ENCODE measurements around the gene CLIP2.
"Not testable (repeated sequence)": the region's sequence is repeated elsewhere in the genome, so short reads cannot be mapped to it uniquely, and the experiment has no call there.

CLIP2 gene

DNA sequence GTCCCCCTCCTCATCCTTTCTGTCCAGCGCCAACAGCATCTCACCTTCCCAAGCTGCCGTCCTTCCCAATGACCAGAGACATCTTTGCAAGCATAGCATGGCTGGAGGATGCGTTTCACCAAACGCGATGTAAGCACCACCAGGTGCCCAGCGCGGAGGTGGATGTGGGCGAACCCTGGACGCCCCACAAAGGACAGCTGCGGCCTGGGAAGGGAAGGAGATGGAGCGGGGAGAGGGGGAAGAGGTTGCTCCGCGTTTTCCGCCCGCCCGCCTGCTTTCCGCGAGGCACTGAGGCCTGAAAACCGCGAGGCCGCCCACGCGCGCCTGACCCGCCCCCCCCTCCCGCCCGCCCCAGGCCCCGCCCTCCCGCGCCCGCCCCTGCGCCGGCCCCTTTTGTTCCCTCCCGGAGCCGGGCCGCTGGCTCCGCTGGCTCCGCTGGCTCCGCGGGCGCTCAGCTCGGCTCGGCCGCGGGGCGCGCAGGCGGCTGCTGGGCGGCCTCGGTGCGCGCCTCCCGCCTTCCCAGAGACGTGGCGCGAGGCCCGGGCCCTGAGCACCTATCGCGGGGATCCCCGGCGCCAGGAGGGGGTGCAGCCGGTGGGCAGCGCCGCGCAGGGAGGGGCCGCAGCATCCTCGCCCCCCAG lies at the start of gene CLIP2:
Gene CLIP2 (plus strand): TSS at position 390 of the 641 bp plus-strand sequence. CDS start 28,140 bp downstream, outside the sequence.
- in situ Hi-C loops (cut with HindIII; ENCODE audit: low pct_unique_long_range_greater_than_20kb, low sequenced_read_pairs), result no loop called here
- no peak for TF ChIP-seq JUND (IDR thresholded peaks at IDR 0.05; ENCODE audit: low read depth)
- peak; percentile 88 to 93 for DNase-seq (ENCODE audit: low read depth in 1 of 2, low spot score in 1 of 2)

DNA sequence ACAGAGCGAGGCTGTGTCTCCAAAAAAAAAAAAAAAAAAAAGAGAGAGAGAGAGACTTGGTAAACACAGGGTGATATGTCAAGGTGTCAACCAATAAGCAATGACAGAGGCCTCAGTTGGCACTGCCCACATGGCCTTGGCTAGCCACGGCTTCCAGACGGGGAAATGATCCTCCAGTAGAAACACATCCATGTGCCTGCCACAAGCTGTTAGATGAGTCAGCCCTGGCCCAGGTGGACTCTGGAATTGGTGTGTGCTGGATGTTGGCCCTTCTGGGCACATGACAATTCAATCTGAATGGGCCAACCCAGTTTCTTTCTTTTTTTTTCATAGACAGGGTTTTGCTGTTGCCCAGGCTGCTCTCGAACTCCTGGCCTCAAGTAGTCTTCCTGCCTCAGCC lies 48.7 kb upstream of the CLIP2 start:
- in situ Hi-C loops (cut with HindIII; ENCODE audit: low pct_unique_long_range_greater_than_20kb, low sequenced_read_pairs), result no loop called here
- no peak for TF ChIP-seq JUND (IDR thresholded peaks at IDR 0.05; ENCODE audit: low read depth)
- no peak for DNase-seq (ENCODE audit: low read depth in 1 of 2, low spot score in 1 of 2)

DNA sequence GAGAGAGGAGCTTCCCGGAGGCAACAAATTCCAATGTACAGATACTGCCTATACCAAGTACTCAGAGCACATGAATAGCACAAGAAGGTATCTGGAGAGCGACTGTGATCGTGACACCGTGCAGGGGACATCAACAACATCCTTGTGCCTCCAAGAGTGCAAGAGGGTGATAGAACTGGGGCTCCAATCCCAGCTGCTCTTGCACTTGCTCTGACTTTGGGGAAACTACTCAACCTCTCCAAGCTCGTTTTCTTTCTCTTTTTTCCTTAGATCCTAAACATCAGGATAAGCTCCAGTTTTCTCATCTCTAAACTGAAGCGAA lies 47.1 kb upstream of the CLIP2 start:
- TF ChIP-seq JUND (IDR thresholded peaks at IDR 0.05; ENCODE audit: low read depth), result no peak
- in situ Hi-C loops (cut with HindIII; ENCODE audit: low pct_unique_long_range_greater_than_20kb, low sequenced_read_pairs), result no loop called here
- no peak for DNase-seq (ENCODE audit: low read depth in 1 of 2, low spot score in 1 of 2)

DNA sequence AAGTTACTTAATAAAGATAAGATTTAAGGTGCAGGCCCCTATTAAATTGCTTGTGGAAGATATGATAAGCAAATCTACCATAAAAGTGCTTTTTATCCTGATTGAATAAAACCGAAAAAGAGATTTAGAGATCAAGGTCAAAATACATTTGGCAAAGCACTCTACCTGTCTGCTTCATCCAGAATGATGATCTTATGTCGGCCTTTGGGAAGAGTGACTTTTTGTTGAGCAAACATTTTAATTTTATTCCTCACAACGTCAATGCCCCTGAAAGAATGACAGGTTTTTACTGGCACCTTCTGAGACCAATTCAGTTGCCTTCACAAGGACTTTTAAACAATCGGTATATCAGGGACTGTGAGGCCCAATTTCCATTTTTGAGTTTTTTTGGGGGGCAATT lies 42.7 kb upstream of the CLIP2 start:
- no peak for DNase-seq (ENCODE audit: low read depth in 1 of 2, low spot score in 1 of 2)
- in situ Hi-C loops (cut with HindIII; ENCODE audit: low pct_unique_long_range_greater_than_20kb, low sequenced_read_pairs), result no loop called here
- no peak for TF ChIP-seq JUND (IDR thresholded peaks at IDR 0.05; ENCODE audit: low read depth)

DNA sequence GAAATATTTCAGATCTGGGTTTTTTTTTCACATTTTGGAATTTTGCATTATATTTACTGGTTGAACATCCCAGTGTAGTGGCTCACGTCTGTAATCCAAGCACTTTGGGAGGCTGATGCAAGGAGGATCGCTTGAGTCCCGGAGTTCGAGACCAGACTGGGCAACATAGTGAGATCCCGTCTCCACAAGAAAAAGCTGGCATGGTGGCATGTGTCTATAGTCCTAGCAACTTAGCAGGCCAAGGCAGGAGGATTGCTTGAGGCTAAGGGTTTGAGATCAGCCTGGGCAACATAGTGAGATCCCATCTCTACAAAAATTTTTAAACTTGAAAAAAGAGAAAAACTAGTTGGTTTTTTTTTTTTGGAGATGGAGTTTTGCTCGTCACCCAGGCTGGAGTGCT lies 41.1 kb upstream of the CLIP2 start:
- in situ Hi-C loops (cut with HindIII; ENCODE audit: low pct_unique_long_range_greater_than_20kb, low sequenced_read_pairs), result no loop called here
- no peak for TF ChIP-seq JUND (IDR thresholded peaks at IDR 0.05; ENCODE audit: low read depth)
- DNase-seq (ENCODE audit: low read depth in 1 of 2, low spot score in 1 of 2), result no peak

DNA sequence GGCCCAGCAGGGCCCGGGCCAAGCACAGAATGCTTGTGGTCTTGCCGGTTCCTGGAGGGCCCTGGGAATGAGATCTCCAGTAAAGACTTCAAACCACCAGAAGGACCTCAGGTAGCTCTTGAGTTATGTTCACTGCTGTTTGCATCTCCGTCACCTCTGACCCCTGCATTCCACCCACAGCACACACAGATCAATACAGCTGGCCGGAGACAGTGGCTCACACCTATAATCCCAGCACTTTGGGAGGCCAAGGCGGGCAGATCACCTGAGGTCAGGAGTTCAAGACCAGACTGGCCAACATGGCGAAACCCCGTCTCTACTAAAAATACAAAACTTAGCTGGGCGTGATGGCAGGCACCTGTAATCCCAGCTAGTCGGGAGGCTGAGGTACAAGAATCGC lies 40.1 kb upstream of the CLIP2 start:
- in situ Hi-C loops (cut with HindIII; ENCODE audit: low pct_unique_long_range_greater_than_20kb, low sequenced_read_pairs); DNase-seq (ENCODE audit: low read depth in 1 of 2, low spot score in 1 of 2): not testable (repeated sequence)

DNA sequence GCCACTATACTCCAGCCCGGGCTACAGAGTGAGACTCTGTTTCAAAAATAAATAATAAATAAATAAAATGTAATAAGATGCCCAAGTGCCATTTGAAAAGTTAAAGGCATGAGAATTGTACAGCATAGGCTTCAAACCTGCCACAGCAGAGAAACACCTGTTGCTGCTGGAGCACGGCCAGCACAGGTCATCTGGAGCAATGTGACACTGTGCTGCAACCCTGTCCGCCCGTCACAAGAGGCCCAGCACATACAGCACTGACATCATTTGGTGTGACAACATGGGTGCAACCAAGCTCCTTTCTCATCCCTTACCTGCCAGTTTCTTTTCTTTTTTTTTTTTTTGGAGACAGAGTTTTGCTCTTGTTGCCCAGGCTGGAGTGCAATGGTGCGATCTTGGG lies 36.3 kb upstream of the CLIP2 start:
- in situ Hi-C loops (cut with HindIII; ENCODE audit: low pct_unique_long_range_greater_than_20kb, low sequenced_read_pairs), result no loop called here
- no peak for DNase-seq (ENCODE audit: low read depth in 1 of 2, low spot score in 1 of 2)
- no peak for TF ChIP-seq JUND (IDR thresholded peaks at IDR 0.05; ENCODE audit: low read depth)

DNA sequence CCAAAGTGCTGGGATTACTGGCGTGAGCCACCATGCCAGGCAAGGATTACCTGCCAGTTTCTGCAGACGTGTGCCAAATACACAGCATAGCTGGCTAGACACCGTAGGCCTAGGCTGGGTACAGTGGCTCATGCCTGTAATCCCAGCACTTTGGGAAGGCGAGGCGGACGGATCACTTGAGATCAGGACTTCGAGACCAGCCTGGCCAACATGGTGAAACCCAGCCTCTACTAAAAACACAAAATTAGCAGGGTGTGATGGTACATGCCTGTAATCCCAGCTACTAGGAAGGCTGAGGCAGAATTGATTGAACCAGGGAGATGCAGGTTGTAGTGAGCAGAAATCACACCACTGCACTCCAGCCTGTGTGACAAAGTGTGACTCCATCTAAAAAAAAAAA lies 35.9 kb upstream of the CLIP2 start:
- no peak for TF ChIP-seq JUND (IDR thresholded peaks at IDR 0.05; ENCODE audit: low read depth)
- in situ Hi-C loops (cut with HindIII; ENCODE audit: low pct_unique_long_range_greater_than_20kb, low sequenced_read_pairs), result no loop called here

DNA sequence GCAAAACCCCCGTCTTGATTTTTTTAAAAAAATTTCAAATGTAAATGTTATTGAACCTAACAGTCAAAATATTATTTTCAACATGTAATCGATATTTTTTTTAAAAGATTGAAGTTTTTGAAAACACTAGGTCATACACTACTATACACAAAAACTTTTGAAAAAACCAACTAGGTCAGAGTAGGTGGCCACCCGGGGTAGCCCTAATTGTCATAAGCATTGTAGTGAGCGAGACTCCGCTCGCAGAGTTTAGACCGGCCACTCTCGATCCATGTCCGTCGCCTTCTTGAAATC lies 35.4 kb upstream of the CLIP2 start:
- no peak for TF ChIP-seq JUND (IDR thresholded peaks at IDR 0.05; ENCODE audit: low read depth)
- in situ Hi-C loops (cut with HindIII; ENCODE audit: low pct_unique_long_range_greater_than_20kb, low sequenced_read_pairs), result no loop called here

More for the DNA sequence above, 35.9 kb upstream of the CLIP2 start:
- no peak for DNase-seq (ENCODE audit: low read depth in 1 of 2, low spot score in 1 of 2)

DNA sequence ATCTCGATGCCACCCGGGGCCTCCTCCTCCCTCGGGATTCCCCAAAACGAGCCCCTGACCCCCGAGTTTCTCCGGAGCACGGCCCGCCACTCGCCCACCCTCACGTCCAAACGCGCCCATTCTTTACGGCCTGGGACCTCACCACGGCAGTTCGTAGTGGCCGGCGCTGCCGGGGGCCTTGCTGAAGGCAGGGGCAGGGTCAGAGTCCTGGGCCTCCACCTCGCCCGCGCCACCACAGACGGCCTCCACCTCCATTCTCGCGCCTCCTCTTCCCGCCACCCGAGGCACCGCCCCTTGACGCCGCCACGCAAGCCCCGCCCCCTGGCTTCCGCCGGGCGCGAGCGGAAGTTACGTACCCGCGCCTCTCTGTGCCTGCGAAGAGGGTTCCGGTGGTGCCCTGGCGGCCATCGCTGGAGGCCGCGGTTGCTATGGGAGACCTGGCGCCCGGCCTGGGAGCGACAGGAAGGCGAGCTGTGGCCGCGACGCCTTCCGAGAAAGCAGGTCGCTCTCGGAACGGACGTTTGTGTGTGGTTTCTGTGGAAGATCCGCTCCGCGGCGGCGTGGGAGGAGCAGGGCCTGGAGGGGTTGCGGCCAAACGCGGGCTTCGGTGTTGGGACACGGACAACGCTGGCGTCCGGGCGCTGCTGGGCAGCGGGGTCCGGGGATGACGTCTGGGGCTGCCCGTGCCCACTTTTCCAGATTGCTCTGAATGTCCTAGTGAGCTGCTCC lies 34.9 kb upstream of the CLIP2 start, which contains the start of gene RFC2:
Gene RFC2 (minus strand): TSS at position 271 of the 729 bp plus-strand sequence. CDS start 16 bp downstream, at position 255.
- DNase-seq (ENCODE audit: low read depth in 1 of 2, low spot score in 1 of 2), result peak; percentile 93 to 98
- TF ChIP-seq JUND (IDR thresholded peaks at IDR 0.05; ENCODE audit: low read depth), result no peak
- in situ Hi-C loops (cut with HindIII; ENCODE audit: low pct_unique_long_range_greater_than_20kb, low sequenced_read_pairs), result no loop called here

More for the DNA sequence above, 35.4 kb upstream of the CLIP2 start:
- DNase-seq (ENCODE audit: low read depth in 1 of 2, low spot score in 1 of 2), result no peak

DNA sequence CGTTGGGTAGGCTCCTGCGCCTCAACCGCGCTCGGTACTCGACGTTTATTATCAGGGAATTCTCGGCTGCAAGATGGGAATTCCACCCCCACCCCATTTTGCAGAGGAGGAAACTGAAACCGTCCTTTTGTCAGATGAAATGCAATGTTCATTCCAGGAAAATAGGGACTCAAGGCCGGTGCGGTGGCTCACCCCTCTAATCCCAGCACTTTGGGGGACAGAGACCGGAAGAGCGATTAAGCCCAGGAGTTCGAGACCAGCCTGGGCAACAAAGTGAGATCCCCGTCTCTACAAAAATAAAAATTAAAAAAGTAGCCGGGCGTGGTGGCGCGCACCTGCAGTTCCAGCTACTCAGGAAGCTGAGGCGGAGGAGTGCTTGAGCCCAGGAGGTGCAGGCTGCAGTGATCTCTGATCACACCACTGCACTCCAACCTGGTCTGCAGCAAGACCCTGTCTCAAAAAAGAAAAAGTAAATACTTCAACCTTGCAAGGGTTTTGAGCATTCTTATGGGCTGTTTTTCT lies 34.3 kb upstream of the CLIP2 start:
- TF ChIP-seq JUND (IDR thresholded peaks at IDR 0.05; ENCODE audit: low read depth), result no peak
- in situ Hi-C loops (cut with HindIII; ENCODE audit: low pct_unique_long_range_greater_than_20kb, low sequenced_read_pairs), result no loop called here
- no peak for DNase-seq (ENCODE audit: low read depth in 1 of 2, low spot score in 1 of 2)

DNA sequence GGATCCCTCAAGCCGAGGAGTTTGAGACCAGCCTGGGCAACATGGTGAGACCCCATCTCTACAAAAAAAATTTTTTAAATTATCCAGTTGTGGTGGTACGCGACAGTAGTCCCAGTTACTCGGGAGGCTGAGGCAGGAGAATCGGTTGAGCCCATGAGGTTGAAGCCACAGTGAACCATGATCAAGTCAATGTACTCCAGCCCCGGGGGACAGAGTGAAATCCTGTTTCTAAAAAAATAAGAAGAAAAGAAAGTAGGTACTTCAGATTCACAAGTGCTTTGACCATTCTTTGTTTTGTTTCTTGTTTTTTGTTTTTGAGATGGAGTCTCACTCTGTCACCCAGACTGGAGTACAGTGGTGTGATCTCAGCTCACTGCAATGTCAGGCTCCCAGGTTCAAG lies 33.7 kb upstream of the CLIP2 start:
- DNase-seq (ENCODE audit: low read depth in 1 of 2, low spot score in 1 of 2); in situ Hi-C loops (cut with HindIII; ENCODE audit: low pct_unique_long_range_greater_than_20kb, low sequenced_read_pairs): not testable (repeated sequence)

DNA sequence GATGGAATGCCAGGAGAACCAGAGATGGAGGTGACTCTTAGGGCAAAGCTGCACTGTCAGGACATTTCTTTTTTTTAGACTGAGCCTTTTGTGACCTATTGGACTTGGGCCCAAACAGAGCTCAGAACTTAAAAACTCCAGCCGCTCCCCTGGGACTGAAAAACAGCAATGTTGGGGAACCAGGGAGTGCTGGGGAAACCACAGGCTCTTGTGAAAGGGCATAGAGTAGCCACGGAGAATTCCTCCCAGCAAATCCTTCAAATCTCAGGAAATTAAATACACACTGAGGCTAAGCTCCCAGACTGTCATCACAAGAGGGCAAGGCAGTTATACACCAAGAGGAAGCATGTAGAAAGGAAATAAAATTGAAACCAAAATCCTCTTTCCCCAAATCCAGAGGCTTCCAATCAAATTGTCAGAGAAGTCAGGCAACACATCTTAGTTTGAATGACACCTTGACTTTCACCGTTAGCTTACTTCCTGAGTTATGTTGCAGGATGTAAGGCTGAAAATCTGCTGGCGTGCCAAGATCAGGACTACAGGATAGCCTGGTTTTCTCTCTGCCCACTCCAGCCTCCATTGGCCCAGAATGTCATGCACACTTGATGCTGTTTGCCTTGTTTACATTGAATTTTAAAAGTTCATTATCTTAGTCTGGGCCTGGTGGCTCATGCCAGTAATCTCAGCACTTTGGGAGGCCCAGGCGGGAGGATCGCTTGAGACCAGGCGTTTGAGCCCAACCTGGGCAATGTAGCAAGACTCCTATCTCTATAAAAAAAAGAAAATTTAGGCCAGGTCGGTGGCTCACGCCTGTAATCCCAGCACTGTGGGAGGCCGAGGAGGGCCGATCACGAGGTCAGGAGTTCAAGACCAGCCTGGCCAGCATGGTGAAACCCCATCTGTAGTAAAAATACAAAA lies 32.5 kb upstream of the CLIP2 start:
- in situ Hi-C loops (cut with HindIII; ENCODE audit: low pct_unique_long_range_greater_than_20kb, low sequenced_read_pairs), result no loop called here
- TF ChIP-seq JUND (IDR thresholded peaks at IDR 0.05; ENCODE audit: low read depth), result no peak
- no peak for DNase-seq (ENCODE audit: low read depth in 1 of 2, low spot score in 1 of 2)
